HFF-Myc (cell line): ENCODE measurements around the gene GSTT2.
"Not testable (repeated sequence)": the region's sequence is repeated elsewhere in the genome, so short reads cannot be mapped to it uniquely, and the experiment has no call there.

Source experiments
- DNase-seq: peaks from one replicate; pipeline ENCODE4 v3.0.0-alpha.2; 2011; ENCODE audit warnings: low read depth; ENCODE audit errors: extremely low read depth
- H3K4me3 ChIP-seq: replicated peaks from 2 replicates; pipeline ENCODE4 v1.5.1; 2011; ENCODE audit warnings: low read depth, mild to moderate bottlenecking, control low read depth, low read length
- CTCF ChIP-seq: IDR thresholded peaks from 2 replicates; pipeline ENCODE4 v1.5.1; 2012; ENCODE audit warnings: mild to moderate bottlenecking, low read depth, low read length, control low read depth; ENCODE audit errors: missing control alignments

Gene GSTT2

GRCh38 chr22:23979557-23980240 lies at the start of gene GSTT2:
TSS of gene GSTT2 (plus strand) at chr22:23980134.
- DNase-seq, H3K4me3 ChIP-seq: not testable (repeated sequence)

- no peak for DNase-seq
- no peak overlapping the region for H3K4me3 ChIP-seq
- no peak for TF ChIP-seq CTCF
Measured at GRCh38 chr22:23938328-23939016, 41.5 kb upstream of the GSTT2 start.

GRCh38 chr22:23939017-23939357 lies 40.9 kb upstream of the GSTT2 start:
- DNase-seq: no peak
- TF ChIP-seq CTCF: no peak
- no peak overlapping the region for H3K4me3 ChIP-seq

- not testable (repeated sequence) for H3K4me3 ChIP-seq, DNase-seq
Measured at GRCh38 chr22:23940166-23940565, 39.8 kb upstream of the GSTT2 start.

GRCh38 chr22:23947391-23947790 lies 32.5 kb upstream of the GSTT2 start:
- H3K4me3 ChIP-seq, DNase-seq: not testable (repeated sequence)

GRCh38 chr22:23949764-23950163 lies 30.2 kb upstream of the GSTT2 start:
- H3K4me3 ChIP-seq, DNase-seq: not testable (repeated sequence)

- not testable (repeated sequence) for H3K4me3 ChIP-seq, DNase-seq
Measured at GRCh38 chr22:23951383-23951782, 28.6 kb upstream of the GSTT2 start.

- H3K4me3 ChIP-seq, DNase-seq: not testable (repeated sequence)
Measured at GRCh38 chr22:23952794-23953405, 27.0 kb upstream of the GSTT2 start.

- not testable (repeated sequence) for DNase-seq, H3K4me3 ChIP-seq
Measured at GRCh38 chr22:23953485-23953884, 26.4 kb upstream of the GSTT2 start.

GRCh38 chr22:23954193-23954990 lies 25.5 kb upstream of the GSTT2 start:
- H3K4me3 ChIP-seq, DNase-seq: not testable (repeated sequence)

- DNase-seq, H3K4me3 ChIP-seq: not testable (repeated sequence)
Measured at GRCh38 chr22:23954991-23955305, 25.0 kb upstream of the GSTT2 start.

GRCh38 chr22:23955886-23956285 lies 24.0 kb upstream of the GSTT2 start:
- not testable (repeated sequence) for H3K4me3 ChIP-seq, DNase-seq
